Measurements from ENCODE around the gene CLEC4E.
A peak's percentile ranks its signal among the peaks of the same experiment; 100 is the strongest.

Gene CLEC4E

DNA sequence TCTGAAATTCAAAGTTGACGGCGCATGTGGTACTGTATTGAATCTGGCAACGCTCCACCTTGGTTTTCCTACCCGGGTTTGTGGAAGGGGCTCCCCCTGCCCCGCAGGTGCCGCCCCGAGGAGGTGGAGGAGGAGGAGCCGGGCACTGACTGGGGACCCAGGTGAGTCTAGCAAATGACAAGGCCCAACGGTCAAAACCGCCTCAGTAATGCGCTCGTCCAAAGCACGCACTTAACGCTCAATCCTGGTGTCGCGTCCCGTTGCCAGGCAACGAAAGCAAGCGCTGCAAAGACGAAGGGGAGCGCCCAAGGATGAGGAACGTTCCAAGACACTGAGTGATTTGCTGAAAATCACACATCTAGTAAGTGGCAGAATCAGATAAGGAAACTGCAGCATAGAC lies 24.0 kb upstream of the CLEC4E start:
- no peak overlapping the region for H3K27ac ChIP-seq
- TF ChIP-seq, protein P1, sequence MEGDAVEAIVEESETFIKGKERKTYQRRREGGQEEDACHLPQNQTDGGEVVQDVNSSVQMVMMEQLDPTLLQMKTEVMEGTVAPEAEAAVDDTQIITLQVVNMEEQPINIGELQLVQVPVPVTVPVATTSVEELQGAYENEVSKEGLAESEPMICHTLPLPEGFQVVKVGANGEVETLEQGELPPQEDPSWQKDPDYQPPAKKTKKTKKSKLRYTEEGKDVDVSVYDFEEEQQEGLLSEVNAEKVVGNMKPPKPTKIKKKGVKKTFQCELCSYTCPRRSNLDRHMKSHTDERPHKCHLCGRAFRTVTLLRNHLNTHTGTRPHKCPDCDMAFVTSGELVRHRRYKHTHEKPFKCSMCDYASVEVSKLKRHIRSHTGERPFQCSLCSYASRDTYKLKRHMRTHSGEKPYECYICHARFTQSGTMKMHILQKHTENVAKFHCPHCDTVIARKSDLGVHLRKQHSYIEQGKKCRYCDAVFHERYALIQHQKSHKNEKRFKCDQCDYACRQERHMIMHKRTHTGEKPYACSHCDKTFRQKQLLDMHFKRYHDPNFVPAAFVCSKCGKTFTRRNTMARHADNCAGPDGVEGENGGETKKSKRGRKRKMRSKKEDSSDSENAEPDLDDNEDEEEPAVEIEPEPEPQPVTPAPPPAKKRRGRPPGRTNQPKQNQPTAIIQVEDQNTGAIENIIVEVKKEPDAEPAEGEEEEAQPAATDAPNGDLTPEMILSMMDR (IDR thresholded peaks at IDR 0.05): no peak
- TF ChIP-seq ZFX (IDR thresholded peaks at IDR 0.05; ENCODE audit: borderline replicate concordance): no peak

DNA sequence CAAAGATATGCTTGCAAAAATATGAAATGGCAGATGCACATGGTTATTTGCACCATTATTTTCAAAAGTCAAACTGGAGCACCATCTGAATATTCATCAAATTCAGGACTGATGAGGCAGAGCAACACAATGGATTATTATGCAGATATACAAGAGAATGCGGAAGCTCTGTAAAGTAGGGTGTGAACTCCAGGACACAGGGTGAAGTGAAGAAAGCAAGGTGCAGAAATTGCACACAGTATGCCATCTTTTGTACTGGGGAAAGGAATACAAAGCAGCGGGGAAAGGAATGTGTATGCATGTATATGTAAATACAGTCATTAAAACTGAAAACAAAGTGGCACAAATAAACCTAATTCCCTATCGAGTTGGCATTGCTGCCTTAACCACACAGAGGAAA lies 22.7 kb upstream of the CLEC4E start:
- TF ChIP-seq, protein P1 (IDR thresholded peaks at IDR 0.05): no peak
- no peak for TF ChIP-seq ZFX (IDR thresholded peaks at IDR 0.05; ENCODE audit: borderline replicate concordance)
- H3K27ac ChIP-seq: no peak overlapping the region

DNA sequence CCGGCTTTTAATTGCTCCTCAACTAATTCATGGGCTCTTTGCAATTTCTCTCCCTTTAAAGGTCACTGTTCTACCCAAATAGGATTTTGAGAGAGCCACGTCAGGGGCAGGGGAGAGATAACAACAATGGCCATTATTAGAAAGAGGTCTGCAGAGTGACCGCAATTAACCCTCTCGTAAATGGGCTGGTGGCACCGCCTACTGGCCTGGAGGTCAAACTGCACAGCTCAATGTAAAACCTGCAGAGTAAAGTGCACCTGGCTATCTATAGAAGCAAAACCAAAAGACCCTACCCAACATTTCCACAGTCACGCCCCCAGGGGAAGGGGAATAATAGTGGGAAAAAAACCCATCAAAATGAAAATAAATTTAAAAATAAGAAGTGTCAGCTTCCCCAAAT lies 21.6 kb upstream of the CLEC4E start:
- no peak overlapping the region for H3K27ac ChIP-seq
- TF ChIP-seq, protein P1 (IDR thresholded peaks at IDR 0.05): peak; percentile 73
- TF ChIP-seq ZFX (IDR thresholded peaks at IDR 0.05; ENCODE audit: borderline replicate concordance): no peak

DNA sequence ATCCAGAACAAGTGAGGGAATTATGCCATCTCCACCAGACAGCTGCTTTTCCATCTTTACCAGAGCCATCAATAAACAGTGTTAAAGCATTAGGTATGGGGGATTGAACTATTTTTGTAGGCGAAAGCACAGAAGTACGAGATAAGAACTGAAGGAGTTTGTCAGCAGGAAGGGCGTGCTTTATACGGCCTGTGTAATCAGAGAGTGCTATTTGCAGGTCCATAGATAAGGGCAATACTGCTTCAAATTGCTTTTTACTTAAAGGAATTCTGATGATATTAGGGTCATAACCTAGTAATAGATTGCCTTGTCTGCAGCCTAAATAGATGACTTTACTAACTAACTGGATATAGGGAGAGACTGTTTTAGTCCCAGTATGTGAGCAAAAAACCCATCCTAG lies 20.3 kb upstream of the CLEC4E start:
- TF ChIP-seq, protein P1 (IDR thresholded peaks at IDR 0.05): no peak
- TF ChIP-seq ZFX (IDR thresholded peaks at IDR 0.05; ENCODE audit: borderline replicate concordance): no peak
- no peak overlapping the region for H3K27ac ChIP-seq

DNA sequence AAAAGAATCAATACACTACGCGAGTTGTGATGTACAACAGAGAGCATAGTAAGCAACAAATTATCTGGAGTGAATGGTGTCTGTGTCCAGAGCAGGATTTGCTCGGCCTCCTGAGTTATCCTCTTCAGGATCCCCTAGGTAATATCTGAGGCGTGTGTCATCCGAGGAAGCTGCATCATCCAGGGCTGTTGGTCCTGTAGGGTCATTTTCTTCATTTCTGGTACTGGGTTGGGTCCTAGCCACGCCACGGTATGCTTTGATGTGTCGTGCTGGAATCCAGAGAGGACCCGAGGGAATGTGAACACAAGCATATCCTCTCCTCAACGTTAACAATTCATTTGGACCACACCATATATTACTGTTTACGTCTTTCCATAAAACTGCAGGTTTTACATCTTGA lies 19.0 kb upstream of the CLEC4E start:
- no peak for TF ChIP-seq ZFX (IDR thresholded peaks at IDR 0.05; ENCODE audit: borderline replicate concordance)
- TF ChIP-seq, protein P1 (IDR thresholded peaks at IDR 0.05): no peak
- H3K27ac ChIP-seq: no peak overlapping the region

DNA sequence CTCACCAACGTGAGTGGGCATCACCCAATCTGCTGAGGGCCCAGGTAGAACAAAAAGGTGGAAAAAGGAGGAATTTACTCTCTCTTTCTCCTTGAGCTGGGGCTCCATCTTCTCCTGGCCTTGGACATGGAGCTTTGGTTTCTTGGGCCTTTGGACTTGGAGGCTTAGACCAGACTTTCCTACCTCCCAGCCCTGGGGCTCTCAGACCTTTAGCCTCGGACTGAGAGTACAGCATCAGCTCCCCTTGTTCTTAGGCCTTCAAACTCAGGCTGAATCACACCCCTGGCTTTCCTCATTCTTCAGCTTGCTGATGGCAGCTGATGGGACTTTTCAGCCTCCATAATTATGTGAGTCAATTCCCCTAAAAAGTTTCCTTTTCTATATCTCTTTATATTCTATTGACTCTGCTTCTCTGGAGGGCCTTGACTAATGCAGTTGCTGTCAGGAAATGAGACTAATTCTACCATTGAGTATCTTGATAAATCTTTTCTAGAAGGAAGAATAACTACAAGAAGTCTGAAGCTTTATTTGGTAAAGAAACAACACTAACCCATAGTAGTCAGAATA lies 15.9 kb upstream of the CLEC4E start:
- TF ChIP-seq ZFX (IDR thresholded peaks at IDR 0.05; ENCODE audit: borderline replicate concordance): no peak
- TF ChIP-seq, protein P1 (IDR thresholded peaks at IDR 0.05): no peak
- H3K27ac ChIP-seq: no peak overlapping the region

DNA sequence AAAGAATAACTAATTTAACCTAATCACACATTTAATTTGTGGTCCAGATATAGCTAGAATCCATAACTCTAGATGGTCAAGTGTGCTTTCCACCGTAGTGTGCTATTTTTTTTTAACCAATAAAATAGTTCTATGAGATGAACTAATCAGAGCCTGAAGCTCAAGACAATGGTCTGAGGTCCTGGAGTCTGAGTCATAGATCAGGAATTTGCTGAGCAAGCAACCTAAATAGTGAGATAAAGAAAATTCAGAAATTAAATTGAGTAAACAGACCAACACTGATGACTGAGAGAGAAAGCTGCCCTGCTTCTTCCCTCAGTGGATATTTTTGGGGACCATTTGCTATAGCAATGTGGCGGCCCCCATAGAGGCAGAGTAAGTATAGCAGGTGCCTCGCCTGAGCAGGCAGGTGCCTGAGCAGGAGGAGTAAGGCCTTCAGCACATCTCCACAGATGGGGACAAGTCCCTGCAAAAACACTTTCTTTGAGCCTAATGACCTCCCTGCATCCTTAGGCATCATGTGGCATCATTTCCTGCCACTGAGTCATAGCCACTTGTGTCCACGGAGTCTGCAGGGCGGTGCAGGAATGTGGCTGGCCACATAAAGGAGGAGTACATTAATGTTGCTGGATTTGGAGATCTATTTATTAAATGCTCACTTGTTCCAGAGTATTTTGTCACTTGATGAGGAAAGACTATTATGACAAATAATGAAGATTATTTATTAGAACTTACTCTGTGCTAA lies 13.9 kb upstream of the CLEC4E start:
- TF ChIP-seq, protein P1 (IDR thresholded peaks at IDR 0.05): no peak
- TF ChIP-seq ZFX (IDR thresholded peaks at IDR 0.05; ENCODE audit: borderline replicate concordance): no peak
- H3K27ac ChIP-seq: no peak overlapping the region

Measured in 22Rv1 (cell line).